Fibroblast of upper back skin (primary cell): Measurements from ENCODE around the gene RNF227.
A peak's percentile ranks its signal among the peaks of the same experiment; 100 is the strongest.
"Not testable (repeated sequence)": the region's sequence is repeated elsewhere in the genome, so short reads cannot be mapped to it uniquely, and the experiment has no call there.

Experiments used
- DNase-seq: peaks from one replicate; pipeline ENCODE4 v3.0.0-alpha.2; 2013

The RNF227 gene

DNA sequence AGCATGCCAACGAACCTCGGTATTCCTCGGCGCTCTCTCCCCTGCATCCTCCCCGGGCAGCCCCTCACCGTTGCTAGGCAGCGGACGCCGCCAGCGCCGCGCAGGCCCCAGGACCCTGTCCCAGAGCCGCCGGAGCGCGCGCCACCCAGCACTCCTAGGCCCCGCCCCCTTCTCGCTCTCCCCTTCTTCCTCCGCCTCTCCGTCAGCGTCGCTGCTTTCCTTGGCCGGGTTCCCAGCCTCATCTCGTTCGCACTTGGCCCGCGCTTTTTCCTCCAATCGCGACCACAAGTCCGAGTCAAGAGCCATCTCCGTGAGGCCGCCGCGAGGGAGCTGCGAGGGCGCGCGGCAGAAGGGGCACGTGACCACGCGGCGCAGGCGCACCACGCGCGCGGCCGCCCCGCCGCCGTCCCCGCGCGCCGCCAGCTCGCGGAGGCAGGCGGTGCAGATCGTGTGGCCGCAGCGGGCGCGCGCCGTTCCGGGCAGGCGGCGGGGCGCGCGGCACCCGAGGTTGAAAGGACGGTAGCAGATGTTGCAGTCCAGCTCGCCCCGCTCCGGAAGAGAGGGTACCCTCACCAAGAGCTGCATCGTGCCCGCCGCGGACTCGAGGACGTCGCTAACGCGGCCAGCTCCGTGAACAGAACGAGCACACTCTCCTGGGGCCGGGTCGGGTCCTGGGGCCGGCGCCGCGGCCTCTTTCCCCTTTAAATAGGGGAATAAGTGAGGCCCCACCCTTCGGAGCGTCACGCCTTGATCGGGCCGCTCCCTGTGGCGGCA, at the start of gene RNF227:
TSS of gene RNF227 (minus strand) at position 679 of the 774 bp plus-strand sequence. CDS start at position 585, 94 bp downstream.
- DNase-seq = peak; percentile 97

DNA sequence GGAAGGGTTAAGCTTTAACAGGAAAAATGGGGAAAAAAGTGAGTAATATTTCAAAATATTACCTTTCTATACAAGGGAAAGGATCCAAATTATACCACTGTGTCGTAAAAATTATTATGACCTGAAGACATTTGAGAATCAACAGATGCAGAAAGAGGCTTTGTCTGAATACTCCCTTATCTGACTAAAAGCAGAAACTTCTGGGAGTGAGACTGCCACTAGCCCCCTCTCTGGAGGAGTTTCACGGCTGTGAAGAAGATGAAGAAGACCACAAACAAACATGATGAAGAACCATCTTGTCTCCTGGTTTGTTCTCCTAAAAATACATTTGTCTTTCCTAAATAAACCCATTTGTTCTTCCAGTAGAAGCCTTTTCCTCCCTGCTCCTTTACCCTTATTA, 45.3 kb upstream of the RNF227 start:
- DNase-seq = no peak

DNA sequence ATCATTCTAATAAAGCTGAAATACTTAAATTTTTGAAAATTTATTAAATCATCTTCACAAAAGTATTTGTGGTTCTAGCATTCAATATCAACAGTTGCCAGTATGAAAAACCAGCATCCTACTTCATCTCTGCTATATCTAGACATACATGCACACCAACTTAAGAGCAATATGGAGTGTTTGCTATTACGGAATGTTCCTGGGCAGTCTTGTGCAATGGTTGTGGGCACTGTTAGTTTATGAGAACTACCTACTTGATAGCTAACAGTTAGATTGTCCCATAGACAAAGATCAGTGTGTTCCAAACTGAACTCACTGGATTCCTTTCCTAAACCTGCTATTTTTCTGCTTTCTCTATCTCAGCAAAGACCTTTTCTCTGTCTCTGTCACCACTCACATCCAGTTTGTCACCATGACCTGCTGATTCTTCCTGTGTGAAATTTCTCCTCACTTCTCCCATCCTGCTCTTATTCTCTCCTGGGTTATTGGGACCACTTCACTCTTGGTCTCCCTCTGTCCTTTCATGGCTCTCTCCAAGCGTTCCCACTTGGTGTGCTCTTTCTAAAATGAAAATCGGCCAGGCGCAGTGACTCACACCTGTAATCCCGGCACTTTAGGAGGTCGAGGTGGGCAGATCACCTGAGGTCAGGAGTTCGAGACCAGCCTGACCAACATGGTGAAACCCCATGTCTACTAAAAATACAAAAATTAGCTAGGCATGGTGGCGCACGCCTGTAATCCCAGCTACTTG, 43.6 kb upstream of the RNF227 start:
- DNase-seq = no peak

DNA sequence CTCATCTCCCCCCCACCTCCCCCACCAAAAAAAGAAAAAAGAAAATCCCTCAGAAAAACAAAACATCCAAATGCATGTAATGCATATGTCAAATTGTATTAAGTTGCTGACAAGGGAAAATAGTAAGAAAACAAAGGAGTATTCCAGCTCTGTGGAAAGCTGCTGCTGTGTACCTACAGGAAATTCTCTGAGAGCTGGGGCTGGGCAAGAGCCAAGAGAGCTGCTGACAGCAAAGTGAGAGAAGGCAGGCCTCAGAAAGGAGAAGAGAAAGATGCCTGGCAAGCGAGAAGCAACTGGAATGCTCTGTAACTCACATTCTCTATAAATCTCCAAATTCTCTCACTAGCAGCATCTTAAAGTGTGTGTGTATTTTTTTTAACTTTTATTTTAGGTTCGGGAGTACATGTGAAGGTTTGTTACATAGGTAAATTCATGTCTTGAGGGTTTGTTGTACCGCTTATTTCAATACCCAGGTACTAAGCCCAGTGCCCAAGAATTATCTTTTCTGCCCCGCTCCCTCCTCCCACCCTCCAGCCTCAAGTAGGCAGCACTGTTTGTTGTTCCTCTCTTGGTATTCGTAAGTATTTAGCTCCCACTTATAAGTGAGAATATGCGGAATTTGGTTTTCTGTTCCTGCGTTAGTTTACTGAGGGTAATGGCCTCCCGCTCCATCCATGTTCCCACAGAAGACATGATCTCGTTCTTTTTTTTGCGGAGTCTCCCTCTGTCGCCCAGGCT, 40.3 kb upstream of the RNF227 start:
- DNase-seq = peak; percentile 65

DNA sequence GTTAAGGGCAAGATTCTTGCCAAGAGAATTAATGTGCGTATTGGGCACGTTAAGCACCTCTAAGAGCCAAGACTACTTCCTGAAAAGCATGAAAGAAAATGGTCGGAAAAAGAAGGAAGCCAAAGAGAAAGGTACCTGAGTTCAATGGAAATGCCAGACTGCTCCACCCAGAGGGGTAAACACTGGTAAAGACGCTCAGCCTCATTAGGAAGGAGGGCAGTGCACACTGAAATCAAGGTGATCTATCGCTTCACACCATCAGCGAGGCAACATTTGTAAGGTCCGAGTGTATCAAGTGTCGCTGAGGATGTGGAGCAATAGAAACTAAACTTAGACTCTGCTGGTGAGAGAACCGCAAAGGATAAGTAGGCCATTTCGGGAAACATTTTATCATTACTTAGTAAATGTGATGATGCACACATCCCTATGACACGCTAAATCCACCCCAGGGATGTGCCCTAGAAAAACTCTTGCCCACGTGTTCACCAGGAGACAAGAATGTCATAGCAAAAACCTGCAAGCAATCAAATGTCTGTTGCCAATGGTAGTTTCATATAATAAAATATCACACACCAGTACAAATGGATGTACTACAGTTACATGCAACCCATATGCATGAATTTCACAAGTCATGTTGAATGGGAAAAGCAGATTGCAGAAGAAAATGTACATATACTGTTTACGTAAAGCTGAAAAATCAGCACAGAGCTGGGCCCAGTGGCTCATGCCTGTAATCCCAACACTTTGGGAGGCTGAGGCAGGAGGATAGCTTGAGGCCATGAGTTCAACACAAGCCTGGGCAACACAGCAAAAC, 39.5 kb upstream of the RNF227 start:
- peak; percentile 20 for DNase-seq

DNA sequence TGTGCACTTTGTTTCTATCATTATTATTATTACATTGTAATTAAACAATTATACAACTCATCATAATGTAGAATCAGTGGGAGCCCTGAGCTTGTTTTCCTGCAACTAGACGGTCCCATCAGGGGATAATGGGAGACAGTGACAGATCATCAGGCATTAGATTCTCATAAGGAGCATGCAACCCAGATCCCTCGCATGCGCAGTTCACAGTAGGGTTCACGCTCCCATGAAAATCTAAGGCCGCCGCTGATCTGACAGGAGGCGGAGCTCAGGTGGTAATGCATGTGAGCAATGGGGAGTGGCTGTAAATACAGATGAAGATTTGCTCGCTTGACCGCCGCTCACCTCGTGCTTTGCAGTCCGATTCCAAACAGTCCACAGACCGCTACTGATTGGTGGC, 37.2 kb upstream of the RNF227 start:
- DNase-seq = not testable (repeated sequence)

DNA sequence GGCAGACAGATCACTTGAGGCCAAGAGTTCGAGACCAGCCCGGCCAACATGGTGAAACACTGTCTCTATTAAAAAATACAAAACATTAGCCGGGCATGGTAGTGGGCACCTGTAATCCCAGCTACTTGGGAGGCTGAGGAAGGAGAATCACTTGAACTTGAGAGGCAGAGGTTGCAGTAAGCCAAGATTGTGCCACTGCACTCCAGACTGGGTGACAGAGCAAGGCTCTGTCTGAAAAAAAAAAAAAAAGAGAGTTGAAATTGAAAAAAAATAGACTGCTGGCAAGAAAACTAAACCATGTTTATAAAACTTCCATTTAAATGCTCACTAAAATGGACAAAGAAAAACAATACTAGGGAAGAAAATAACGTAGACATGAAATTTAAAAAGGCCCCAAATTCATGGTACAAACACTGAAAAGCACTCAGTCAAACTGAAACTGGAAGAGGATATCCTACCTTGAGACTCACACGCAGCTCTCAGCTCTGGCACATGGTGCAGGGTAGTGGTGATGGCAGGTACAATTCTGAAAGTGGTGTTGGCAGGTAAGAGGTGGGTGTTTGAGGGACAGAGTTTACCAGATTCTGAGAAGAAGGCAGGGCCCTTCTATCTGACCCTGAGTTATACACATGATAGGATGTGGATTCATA, 35.2 kb upstream of the RNF227 start:
- no peak for DNase-seq

DNA sequence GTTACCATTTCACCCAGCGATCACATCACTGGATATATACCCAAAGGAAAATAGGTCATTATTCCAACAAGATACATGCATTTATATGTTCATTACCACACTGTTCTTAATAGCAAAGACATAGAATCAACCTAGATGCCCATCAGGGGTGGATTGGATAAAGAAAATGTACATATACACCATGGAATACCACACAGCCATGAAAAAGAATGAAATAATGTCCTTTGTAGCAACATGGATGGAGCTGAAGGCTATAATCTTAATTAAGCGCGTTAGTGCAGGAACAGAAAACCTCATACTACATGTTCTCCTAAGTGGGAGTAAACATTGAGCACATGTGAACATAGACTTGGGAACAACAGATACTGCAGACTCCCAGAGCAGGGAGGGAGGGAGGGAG, 34.5 kb upstream of the RNF227 start:
- no peak for DNase-seq

DNA sequence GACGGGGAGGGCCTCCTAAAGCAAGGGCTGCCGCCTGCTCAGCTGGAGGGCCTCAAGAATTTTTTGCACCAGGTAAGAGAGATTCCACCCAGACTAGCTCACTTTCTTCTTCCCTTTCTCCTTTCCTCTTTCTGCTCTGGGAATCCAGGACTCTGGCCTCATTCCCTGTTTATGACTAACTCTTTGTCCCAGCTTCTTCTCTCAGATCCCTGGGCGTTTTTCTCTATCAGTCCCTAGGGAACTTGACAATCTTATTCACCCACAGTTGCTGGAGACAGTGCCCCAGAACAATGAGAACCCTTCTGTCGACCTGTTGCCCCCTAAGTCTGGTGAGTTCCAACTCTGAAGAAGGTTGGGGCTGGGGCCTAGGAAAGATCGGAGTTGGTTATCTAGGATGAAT, 31.6 kb upstream of the RNF227 start:
- no peak for DNase-seq

DNA sequence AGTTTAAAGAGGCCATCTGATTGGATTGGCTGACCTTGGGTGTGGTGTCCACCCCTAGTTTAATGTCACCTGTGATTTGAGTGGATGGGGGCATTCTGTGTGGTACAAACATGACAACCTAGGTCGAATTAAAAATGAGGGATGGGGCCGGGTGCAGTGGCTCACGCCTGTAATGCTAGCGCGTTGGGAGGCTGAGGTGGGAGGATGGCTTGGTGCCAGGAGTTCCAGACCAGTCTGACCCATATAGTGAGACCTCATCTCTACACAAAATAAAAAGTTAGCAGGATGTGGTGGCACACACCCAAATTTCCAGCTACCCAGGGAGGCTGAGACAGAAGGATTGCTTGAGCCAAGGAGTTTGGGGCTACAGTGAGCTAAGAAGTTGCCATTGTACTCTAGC, 30.4 kb upstream of the RNF227 start:
- DNase-seq = no peak

DNA sequence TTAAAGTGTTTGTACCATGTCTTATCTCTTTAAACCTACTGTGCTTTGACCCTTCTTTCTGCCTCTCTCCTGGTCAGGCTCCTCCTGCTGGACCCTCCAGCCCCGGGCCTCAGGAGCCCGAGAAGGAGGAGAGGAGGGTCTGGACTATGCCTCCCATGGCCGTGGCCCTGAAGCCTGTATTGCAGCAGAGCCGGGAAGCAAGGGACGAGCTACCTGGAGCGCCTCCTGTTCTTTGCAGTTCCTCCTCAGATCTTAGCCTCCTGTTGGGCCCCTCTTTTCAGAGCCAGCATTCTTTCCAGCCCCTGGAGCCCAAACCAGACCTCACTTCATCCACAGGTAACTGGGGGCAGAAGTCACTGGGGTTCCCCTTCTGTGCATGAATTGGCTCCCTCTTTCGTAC, 29.6 kb upstream of the RNF227 start:
- no peak for DNase-seq

DNA sequence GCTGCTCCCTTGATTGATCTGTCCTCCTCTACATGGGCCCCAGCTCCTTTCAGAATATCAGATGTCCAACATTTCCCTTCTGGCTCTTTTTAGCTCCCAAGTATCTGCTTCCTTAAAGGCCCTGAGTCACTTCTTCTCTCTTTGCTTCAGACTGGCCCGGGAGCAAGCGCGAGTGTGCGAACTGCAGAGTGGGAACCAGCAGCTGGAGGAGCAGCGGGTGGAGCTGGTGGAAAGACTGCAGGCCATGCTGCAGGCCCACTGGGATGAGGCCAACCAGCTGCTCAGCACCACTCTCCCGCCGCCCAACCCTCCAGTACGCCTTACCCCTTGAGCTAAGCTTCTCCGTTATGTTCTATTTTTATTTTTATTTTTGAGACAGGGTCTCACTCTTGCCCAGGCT, 28.2 kb upstream of the RNF227 start:
- DNase-seq = no peak

DNA sequence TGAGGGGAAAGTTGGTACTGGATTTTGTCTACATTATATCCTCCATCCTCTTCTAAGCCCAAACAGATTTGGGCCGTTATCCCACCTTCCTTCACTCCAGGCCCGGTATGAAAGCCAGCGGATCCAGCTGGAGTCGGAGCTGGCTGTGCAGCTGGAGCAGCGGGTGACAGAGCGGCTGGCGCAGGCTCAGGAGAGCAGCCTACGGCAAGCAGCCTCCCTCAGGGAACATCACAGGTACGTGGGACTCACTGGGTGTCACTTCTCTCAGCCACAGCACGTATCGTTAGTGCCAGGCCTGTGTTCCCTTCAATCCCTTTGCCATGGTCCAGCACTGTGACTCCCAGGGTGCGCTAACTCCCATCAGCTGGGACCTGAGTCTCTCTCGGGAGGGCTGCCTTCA, 27.2 kb upstream of the RNF227 start:
- DNase-seq = no peak

DNA sequence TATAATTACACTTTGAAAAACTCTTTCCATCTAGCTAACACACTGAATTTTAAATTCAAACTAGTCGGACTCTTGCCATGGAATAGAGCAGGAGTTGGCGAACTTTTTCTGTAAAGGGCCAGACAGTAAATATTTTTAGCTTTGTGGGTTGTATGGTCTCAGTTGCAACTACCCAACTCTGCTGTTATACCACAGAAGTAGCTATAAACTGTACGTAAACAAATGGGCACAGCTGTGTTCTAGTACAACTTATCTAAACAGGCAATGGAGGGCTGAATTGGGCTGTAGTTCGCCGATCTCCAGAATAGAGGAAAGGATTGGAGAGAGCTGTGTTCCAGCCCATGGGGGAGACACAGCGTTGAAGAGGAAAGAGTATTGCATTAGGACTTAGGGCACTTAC, 24.7 kb upstream of the RNF227 start:
- DNase-seq = no peak

DNA sequence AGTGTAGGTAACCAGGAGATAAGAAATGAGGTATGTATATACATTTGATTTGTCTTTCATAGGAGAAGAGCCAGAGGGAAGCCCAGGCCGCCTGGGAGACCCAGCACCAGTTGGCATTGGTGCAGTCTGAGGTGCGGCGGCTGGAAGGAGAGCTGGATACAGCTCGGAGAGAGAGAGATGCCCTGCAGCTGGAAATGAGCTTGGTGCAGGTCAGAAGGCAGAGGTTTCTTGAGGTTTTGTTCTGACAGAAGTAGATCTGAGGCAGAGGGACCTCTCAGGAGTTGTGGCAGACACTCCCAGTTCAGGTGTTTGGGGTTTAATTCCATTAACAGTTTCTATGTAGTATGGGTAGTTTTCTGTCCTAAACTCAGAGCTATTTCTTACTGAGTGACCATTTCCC, 23.9 kb upstream of the RNF227 start:
- no peak for DNase-seq

DNA sequence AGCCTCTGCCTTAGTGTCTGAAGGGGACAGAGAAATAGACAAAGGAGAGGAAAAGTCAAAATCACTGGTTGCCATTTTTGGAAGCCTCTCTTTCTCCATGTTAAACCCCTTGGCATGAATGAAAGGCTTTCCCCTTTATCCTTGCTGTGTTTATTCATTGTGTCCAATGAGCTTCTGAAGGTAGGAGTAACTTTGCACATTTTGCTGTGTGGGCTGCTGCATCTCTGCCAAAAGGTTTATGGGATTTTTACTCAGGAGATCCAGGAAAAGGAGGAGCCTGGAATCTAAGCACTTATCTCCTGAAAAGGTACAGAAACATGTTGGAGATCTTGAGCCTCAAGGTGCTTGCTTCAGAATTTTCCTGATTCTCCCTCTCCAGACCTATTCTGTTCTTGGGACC, 19.8 kb upstream of the RNF227 start:
- DNase-seq = no peak

DNA sequence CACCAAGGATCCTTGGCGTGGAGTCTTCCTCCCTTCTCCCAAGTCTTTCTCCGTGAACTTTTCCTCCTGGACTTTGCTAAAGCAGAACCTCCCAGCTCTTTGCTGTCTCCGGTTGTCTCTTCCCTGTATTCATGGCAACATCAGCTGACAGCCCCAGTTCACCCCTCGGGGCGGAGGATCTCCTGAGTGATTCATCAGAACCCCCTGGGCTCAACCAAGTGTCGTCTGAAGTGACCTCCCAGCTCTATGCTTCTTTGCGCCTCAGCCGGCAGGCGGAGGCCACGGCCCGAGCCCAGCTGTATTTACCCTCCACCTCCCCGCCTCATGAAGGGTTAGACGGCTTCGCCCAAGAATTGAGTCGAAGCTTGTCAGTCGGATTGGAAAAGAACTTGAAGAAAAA, 16.9 kb upstream of the RNF227 start:
- DNase-seq = peak; percentile 57

DNA sequence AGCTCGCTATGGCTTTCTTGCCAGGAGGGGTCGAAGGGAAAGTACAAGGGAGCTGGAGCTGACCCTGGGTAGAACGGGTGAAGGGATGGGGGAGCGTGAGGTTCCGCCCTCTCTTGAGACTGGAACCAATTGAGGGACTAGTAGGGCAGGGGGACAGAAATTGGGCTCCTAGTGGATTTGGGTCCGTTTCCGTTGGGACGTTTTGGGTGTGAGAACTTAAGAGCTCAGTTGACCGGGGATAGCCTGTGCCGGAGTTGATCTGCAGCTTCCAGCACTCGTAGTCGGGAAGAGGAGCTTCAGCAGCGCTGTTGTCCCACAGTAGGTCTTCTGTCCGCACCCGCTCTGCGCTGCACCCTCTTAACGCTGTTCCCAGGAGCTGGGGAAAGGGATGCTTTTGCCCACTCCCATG, 16.4 kb upstream of the RNF227 start:
- peak; percentile 11 for DNase-seq

DNA sequence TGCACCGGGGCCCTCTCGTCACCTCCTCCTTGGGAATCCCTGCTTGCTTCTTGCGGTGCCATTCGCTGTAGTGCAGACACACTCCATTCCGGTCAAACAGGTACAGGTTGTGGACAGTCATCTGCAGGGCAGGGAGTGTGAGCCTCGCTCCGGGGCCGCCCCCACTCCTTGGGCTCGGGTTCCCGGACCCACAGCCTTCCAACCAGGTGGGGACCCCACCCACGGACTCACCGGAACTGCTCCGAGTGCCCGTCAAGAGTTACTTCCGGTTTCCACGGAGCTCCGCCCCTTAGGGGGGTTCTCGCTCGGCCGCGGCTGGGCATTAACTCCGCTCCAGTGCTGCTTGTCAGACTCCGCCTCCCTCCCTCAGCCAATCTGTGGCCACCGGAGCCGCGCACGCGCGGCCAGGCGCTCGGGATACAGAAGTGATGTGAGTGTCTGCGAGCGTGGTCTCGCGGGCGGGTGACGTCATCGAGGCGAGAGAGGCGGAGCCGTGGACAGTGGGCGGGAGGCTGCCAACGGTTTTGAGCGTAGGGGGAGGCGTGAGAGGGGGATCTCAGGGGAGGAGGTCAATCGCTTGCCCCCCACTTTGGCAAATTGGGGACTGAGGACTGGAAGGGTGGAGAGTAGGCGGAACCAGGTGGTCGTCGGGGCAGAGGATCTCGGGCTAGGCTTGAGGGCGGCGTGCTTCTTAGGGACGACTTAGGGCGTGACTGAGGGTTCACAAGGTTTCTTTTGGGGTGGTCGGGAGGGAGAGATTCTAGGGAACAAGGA, 15.8 kb upstream of the RNF227 start, which contains the start of the genes CNTROB and TRAPPC1:
TSS of gene CNTROB (plus strand) at position 498 of the 774 bp plus-strand sequence. CDS start 874 bp downstream, outside the sequence.
TSS of gene TRAPPC1 (minus strand) at position 238 of the 774 bp plus-strand sequence. CDS start at position 121, 117 bp downstream.
- peak; percentile 99 for DNase-seq

DNA sequence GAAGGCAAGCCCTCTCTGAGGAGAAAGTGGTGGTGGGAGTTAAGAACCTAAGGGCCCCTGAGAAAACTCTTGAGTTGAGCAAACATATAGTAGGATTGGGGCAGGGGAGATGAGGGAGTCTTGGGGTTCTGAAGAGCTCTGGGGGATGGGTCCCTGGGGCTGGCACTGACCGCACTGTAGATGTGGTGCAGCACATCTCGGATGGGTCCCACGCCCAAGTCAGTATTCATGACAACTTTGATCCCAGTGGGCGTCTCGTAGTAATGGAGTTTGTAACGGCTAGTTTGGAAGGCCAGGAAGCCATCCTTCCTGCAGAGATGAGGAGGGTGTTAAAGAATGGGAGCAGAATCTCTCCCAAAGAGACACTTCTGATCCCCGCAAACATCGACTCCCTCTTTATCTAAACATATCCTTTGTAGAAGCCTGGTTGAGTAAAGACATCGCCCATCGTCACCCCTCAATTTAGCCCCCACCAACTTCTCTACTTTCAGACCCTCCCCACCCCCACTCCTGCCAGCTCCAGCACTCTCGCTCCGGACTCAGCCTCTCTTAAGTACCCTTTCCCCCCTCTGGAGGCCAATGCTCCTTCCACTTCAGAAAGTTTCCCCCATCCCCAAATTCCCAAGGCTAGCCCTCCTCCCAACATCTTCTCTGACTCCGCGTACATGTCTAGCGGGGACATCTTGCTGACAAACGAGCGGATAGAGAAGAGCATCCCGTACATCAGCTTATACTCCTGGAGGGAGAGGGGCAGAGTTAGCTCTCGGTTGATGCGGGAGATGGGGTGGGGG, 14.9 kb upstream of the RNF227 start:
- no peak for DNase-seq
